Middle frontal gyrus (tissue), 1 donor: Measurements from ENCODE around the gene ARID2.

Experiments
- DNase-seq: peaks from one replicate; pipeline ENCODE4 v3.0.0-alpha.2; 2015; ENCODE audit warnings: low spot score; ENCODE audit errors: extremely low spot score

ARID2 gene

GRCh38 chr12:45850302-45850701, 120.8 kb downstream of the ARID2 start:
- no peak for DNase-seq

DNA sequence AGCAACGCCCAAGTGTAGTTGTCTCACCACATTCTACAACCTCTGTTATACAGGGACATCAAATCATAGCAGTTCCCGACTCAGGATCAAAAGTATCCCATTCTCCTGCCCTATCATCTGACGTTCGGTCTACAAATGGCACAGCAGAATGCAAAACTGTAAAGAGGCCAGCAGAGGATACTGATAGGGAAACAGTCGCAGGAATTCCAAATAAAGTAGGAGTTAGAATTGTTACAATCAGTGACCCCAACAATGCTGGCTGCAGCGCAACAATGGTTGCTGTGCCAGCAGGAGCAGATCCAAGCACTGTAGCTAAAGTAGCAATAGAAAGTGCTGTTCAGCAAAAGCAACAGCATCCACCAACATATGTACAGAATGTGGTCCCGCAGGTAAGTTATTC, 123.0 kb downstream of the ARID2 start:
- no peak for DNase-seq

DNA sequence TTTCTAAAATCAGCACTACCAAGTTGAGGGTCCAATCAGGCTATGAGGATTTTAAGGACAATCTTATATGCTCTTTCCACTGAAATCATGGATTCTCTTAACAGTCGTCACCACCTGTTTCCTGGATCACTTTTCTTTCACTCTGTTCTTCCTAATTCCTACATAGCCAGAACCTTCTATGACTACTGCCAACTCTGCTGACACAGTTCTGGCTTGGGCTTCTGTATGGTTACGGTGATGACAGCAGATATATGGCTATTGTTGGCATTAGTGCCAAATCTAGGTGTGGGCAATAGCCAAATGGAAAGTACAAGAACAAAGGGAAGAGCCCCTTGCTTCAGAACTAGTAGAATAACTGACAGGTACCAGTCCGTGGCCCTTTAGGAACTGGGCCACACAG, 124.0 kb downstream of the ARID2 start:
- DNase-seq = no peak

- DNase-seq = no peak
Observed at GRCh38 chr12:45863332-45863731, 133.8 kb downstream of the ARID2 start.

DNA sequence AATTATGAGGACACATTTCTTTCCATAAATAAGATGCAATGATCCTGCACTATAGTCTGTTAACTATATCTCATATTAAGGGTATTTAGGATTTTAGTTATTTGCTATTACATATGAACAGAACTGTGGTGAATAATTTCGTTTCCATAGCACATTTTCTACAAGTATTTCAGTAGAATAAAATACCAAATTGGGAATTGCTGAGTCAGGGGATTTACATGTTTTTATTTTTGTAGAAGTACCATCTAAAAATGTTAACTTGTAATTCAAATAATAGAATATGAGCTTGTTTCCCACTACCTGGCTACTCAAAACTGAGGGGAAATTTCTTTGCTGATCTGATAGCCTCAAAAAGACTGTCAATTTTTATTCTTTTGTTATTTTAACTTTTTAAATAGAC, 136.8 kb downstream of the ARID2 start:
- DNase-seq = no peak

DNA sequence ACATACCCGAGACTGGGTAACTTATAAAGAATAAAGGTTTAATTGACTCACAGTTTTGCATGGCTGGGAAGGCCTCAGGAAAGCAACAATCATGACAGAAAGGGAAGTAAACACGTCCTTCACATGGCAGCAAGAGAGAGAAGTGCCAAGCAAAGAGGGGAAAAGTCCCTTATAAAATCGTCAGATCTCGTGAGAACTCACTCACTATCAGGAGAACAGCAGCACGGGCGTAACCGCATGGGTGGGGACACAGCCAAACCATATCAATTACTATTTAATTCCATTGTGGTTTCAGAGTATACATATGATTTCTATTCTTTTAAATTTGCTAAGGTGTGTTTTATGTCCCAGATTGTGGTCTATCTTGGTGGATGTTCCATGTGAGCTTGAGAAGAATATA, 142.9 kb downstream of the ARID2 start:
- no peak for DNase-seq

DNA sequence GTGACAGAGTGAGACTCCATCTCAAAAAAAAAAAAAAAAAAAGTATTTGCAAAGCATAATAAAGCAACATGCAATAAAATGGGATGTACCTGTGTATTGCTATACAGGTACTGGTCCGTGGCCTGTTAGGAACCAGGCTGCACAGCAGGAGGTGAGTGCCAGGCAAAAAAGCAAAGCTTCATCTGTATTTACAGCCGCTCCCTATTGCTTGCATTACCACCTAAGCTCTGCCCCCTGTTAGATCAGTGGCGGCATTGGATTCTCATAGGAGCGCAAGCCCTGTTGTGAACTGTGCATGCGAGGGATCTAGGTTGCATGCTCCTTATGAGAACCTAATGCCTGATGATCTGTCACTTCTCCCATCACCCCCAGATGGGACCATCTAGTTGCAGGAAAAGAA, 147.6 kb downstream of the ARID2 start:
- DNase-seq = no peak

DNA sequence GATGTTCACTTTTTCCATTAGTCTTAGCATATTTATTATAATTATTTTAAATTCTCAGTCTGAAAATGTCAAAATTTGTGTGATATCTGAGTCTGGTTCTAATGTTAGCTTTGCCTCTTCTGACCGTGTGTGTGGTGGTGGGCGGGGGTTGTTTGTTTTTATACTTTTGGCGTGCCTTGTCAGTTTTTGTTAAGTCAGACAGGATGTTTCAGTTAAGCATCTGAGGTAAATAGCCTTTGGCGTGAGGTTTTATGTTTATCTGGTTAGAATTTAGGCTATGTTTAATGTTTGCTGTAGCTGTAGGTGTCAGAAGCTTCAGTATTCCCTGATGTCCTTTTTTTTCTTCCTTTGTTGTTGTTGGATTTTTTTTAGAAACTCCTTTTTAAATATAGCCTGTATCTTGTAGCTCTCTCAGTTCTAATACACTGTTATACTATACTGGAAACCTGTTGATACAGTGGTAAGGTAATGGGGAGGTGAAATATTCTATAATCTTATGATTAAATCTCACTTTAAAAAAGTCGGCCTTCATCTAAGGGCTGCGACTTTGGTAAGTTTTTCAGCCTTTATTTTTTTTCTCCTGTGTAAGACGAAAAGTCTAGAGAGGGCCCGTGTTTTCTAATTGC, 149.2 kb downstream of the ARID2 start:
- DNase-seq = no peak

- no peak for DNase-seq
Observed at GRCh38 chr12:45879363-45879895, 149.9 kb downstream of the ARID2 start.

DNA sequence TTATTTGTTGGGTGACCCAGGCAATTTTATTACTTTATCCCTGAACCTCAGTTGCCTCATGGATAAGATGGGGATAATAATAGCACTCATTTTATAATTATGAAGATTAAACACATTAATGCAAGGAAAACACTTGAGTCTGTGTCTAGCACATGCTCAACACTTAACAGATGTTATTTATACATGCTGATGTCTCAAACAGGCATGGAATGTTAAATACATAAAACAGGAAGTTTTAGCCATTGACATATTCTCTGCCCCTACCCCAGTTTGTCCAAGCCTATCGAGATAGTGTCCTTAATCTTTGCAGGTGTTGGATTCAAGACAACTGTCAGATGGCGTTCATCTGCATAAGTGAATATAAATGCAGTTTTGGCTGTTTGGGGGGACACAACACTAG, 151.0 kb downstream of the ARID2 start:
- no peak for DNase-seq

DNA sequence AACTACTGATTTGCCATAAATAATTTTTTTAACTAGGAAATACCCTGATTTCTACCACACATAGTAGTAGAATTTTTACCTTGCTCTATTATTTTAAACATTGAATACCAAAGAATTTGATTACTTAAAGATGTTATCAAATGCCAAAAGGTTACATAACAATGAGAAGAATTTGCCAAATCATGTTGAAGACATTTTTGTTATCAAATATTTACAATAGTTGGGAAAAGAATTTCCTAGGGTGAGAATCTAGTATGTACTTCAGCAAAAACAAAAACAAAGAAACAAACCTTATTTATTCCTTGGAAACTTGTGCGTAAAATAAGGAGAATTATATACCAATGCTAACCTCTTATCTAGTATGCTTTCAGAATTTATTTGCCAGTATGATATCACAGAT, 153.7 kb downstream of the ARID2 start:
- DNase-seq = no peak

- no peak for DNase-seq
Observed at GRCh38 chr12:45886685-45887084, 157.2 kb downstream of the ARID2 start.

DNA sequence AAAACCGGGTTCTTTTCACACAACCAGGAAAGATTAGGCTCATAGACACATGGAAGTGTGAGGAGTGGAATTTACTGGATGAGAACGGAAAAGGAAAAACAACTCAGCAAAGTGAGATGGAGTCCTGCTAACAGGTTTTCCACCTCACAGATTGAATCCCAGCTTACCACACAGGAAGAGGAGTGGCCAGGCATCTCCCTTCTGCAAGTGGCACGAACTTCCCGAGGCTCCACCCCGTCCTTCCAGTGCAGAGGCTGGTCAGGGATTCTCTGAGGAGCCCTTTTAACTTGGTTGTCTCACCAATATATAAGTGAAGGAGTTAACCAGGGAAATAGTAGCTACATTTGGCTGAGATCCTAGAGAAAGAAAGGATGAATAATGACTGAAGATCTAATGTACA, 158.0 kb downstream of the ARID2 start:
- no peak for DNase-seq

DNA sequence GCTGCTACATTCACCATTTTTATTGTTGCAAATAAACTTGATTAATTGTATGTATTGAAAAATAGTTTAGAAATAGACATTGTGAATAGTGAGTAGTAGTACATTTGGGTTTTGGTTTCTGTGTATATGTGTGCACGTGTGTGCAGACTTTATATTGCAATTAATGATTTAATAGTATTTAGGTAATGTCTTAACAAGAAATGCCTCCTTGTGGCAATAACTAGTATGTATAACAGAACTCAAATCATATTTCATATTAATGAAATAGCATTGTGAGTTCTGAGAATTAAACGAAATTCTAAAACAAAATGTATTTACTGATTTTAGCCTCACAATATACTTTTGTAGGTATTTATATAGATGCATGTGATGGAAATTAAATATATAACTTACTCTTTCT, 160.8 kb downstream of the ARID2 start:
- no peak for DNase-seq

DNA sequence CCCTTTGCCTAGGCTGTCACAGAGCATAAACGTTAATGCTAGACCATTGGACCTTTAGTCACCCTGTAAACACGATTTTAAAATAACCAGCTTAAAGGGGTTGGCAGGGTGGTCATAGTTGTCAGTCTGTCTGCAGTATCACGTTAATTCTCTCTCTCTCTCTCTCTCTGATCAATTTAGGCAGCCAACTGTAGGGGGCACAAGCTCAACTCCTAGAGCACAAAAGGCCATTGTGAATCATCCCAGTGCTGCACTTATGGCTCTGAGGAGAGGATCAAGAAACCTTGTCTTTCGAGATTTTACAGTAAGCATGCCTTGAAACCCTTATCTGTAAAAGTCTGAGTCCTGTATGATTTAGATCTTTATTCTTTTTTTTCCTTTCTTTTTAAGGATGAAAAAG, 163.7 kb downstream of the ARID2 start:
- no peak for DNase-seq

GRCh38 chr12:45895961-45896360, 166.5 kb downstream of the ARID2 start:
- no peak for DNase-seq

GRCh38 chr12:45898094-45898493, 168.6 kb downstream of the ARID2 start:
- no peak for DNase-seq

GRCh38 chr12:45907955-45908354, 178.4 kb downstream of the ARID2 start:
- no peak for DNase-seq

- no peak for DNase-seq
Observed at GRCh38 chr12:45909041-45909713, 179.7 kb downstream of the ARID2 start.

DNA sequence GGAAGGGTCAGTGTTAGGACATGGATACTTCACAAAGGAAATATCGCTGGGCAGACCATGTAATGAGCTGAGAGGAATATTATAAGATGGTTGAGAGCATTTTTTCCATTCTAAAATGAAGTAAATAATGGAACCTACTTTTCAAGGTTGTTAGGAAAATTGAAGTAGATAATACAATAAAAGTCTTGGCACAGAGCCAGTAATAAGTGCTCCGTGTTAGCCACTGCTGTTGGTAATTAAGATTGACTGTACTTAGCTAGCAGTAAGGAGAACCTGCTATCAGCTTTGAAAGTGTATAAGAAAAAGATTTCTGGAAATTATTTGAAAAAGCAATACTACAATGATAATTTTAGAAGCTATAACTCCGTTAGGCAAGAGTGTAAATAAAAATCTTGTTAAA, 183.3 kb downstream of the ARID2 start:
- no peak for DNase-seq

DNA sequence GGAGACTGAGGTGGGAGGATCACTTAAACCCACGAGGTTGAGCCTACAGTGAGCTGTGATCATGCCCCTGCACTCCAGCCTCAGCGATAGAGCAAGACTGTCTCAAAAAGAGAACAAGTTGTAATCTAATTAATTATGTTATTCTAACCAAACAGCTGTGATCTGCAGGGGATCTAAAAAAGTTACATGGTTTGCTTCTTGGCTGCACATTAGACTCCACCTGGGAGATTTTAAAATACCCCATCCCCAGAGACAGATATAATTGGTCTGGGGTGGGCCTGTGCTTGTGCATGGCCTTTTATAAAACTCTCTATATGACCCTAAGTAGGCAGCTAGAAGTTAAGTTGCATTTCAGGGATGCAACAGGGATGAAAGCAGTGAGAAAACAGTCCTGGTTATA, 184.1 kb downstream of the ARID2 start:
- DNase-seq = no peak

- no peak for DNase-seq
Observed at GRCh38 chr12:45914090-45914489, 184.6 kb downstream of the ARID2 start.

DNA sequence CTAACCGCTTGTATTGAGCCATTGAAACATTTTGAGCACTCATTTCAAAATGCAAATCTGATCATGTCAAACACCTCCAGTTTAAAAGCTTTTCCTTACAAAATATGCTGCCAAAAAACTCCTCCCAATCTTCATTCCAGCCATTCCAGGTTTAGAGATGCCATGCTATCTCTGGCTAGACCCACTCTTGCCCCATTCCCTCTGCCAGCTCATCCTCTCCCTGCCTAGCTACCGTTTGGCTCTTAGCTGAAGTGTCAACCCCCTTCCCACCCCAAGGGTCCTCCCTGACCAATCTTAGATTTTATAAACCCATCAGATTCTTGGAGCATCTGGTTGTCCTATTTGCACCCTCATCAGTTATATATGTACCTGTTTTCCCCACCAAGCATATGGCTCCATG, 185.9 kb downstream of the ARID2 start:
- no peak for DNase-seq
